WI38 (cell line): ENCODE results near the gene HDAC4.

Experiments used
- H3K4me3 ChIP-seq: 2 replicates; pipeline ENCODE4 v1.5.1; 2011; ENCODE audit warnings: low read depth, mild to moderate bottlenecking, control low read depth, low read length
- CTCF ChIP-seq: IDR thresholded peaks from 2 replicates; pipeline ENCODE4 v1.5.1; 2012; ENCODE audit warnings: low read depth, mild to moderate bottlenecking, control low read depth, low read length

The HDAC4 gene

DNA sequence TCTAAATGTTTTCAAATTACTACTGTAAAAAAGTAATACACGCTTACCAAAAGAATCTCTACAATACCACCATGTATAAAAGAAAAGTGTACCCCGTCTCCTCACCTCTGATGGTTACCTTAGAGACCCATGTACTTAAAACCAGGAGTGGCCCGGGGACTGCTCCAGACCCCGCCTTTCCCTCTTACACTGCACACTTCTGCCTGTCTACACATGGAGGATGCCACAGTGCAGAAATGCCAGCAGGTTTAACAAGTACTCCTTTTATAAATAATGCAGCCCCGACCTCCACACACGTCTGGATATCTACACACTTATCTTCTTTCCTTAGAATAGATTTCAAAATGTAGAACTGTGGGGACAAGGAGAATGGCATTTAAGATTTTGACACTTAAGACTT, 5.3 kb downstream of the HDAC4 start:
- no peak overlapping the region for H3K4me3 ChIP-seq
- no peak for TF ChIP-seq CTCF

- TF ChIP-seq CTCF = no peak
- H3K4me3 ChIP-seq = no peak overlapping the region
Observed at GRCh38 chr2:239394978-239395377, 5.8 kb downstream of the HDAC4 start.

- no peak overlapping the region for H3K4me3 ChIP-seq
- no peak for TF ChIP-seq CTCF
Observed at GRCh38 chr2:239394346-239394945, 6.4 kb downstream of the HDAC4 start.

DNA sequence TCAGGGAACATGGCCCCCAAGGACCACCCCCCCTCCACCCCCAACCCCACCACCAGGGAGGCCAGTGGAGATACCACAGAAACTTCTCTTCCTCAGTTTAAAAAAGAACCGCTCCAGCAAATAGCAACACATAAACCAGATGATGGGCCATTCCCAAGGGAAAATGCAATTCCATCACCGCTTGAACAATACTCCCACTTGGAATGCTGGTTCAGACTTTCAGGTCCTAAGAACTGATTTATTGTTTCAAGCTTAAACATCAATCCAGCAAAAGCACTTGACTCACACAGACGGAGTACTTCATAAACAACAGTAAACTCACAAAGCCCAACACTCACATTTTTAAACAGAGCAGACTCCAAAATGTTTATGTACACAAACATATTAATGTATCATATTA, 6.9 kb downstream of the HDAC4 start:
- no peak overlapping the region for H3K4me3 ChIP-seq
- TF ChIP-seq CTCF = no peak

DNA sequence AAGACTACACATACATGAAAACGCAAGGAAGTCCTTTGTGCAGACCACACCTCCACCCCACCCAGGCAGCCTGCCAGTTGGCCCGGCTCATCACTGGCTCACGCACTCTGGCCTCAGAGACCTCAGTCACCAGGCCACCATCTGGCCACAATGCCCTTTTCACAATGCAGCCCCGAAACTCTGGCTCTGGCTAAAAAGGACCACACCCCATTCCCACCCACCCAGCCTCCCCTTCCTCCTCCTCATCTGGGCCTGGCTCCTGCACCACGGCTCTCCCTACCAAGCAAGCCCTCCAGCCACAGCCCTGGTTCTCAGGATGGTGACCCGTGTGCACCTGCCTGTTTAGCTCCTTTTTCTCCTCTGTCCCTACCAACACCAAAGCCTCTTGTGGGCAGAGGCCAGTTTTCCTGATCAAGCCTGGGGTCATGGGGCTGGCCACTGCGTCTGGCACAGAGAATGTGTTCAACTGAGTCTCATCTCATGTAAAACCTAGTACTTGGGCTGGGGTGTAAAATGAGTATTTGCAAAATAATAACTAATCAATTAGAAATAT, 7.4 kb downstream of the HDAC4 start:
- no peak overlapping the region for H3K4me3 ChIP-seq
- TF ChIP-seq CTCF = no peak

- no peak for TF ChIP-seq CTCF
- no peak overlapping the region for H3K4me3 ChIP-seq
Observed at GRCh38 chr2:239392688-239393387, 8.0 kb downstream of the HDAC4 start.

- no peak overlapping the region for H3K4me3 ChIP-seq
- TF ChIP-seq CTCF = no peak
Observed at GRCh38 chr2:239392072-239392357, 8.8 kb downstream of the HDAC4 start.
